Breast epithelium (tissue), 4 donors: Measurements from ENCODE around the gene NAT10. TPM values are rescaled to one million over a fixed set of nuclear protein-coding genes. Genes with fewer than 3 reads are reported as not detected.

Source experiments
- DNase-seq, 2 donors: peaks; one replicate each; pipeline ENCODE4 v3.0.0-alpha.2; 2019; ENCODE audit warnings: low spot score in 2 of 2
- H3K27ac ChIP-seq, 2 donors: fragments of 200-600 bp; sonication (generic) in 1 of 2; one replicate each; pipeline ENCODE4 v1.5.1; 2016 to 2019; ENCODE audit warnings: mild to moderate bottlenecking in 1 of 2
- H3K27me3 ChIP-seq, 2 donors: fragments of 200-600 bp; sonication (generic) in 1 of 2; one replicate each; pipeline versions ENCODE4 v1.5.1 to v1.6.0; 2017 to 2019; ENCODE audit warnings: control low read depth in 1 of 2, mild to moderate bottlenecking in 1 of 2
- H3K36me3 ChIP-seq: fragments of 200-600 bp; one replicate; pipeline ENCODE4 v1.5.1; 2019
- H3K4me1 ChIP-seq, 2 donors: fragments of 200-600 bp; sonication (generic); one replicate each; pipeline ENCODE4 v1.5.1; 2016 to 2019; ENCODE audit warnings: control low read depth in 1 of 2
- H3K4me3 ChIP-seq, 3 donors: fragments of 200-600 bp; sonication (generic); 1 replicate in 2 of 3; 2 replicates in 1 of 3; pipeline ENCODE4 v1.5.1; 2016 to 2019; ENCODE audit warnings: mild to moderate bottlenecking in 3 of 3, moderate library complexity in 2 of 3
- H3K9me3 ChIP-seq, 2 donors: fragments of 200-600 bp; sonication (generic) in 1 of 2; one replicate each; pipeline ENCODE4 v1.5.1; 2016 to 2019; ENCODE audit warnings: control low read depth in 1 of 2
- POLR2A ChIP-seq: fragments of 450-650 bp; IDR thresholded peaks from one replicate; pipeline ENCODE4 v1.6.1; 2016; ENCODE audit warnings: antibody characterized with exemption, mild to moderate bottlenecking, moderate library complexity
- POLR2AphosphoS5 ChIP-seq, 3 donors: sonication (generic); formaldehyde crosslinking; IDR thresholded peaks; one replicate each; pipeline ENCODE4 v1.6.1; 2017; ENCODE audit warnings: antibody characterized with exemption in 3 of 3
- intact Hi-C: fragments of 100-400 bp; cut with DNase I; formaldehyde crosslinking; loops from one replicate; pipeline ENCODE4 v1.15.1; 2023; ENCODE audit warnings: low total_unique reads
- total RNA-seq, 3 donors: library from RNA; depleted of rRNA; stranded (reverse); fragments of >200 nt; gene quantifications; one replicate each; pipeline ENCODE4 v1.1.0, GENCODE V29; 2016
- TF ChIP-seq, protein P1 (sequence below), 3 donors: fragments of 450-650 bp; IDR thresholded peaks; one replicate each; pipeline ENCODE4 v1.5.1; 2016 to 2017; ENCODE audit warnings: antibody characterized with exemption in 3 of 3, mild to moderate bottlenecking in 3 of 3, moderate library complexity in 3 of 3

NAT10 gene
- total RNA-seq, 3 donors from 2014 or later, result 22.6 to 41.0 (median 31.5) TPM

DNA sequence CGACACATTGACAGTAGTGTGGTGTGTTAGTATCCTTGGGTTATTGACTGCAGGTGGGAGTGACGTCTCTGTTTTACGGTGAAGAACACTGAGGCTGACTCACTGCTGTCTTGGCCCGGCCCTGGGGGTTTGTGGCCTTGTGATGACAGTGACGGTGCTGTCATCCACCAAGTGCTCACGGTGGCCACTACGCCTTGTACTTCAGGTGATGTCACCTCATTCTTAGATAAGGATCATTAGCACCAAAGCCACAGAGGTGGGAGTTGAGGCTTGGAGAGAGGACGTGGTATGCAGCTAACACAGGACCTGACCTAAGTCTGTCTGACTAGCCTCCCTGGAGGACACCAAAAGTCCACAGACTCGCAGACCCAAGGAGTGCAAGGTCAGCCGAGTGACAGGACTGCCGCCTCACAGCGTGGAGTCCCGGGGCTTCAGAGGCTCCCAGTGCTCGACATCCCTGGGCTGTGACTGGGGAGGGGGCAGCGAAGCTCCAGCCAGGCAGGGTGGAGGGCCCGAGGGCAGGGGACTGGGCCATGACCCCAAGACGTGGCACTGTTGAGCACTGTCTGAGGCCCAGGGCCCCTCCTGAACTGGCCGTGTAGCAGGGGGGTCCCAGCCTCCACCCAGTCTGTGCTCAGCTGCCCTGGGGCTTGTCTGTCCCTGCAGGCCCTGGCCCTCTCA is 56.5 kb downstream of the NAT10 start:
- intact Hi-C loops, result loop anchor here (10.0 kb wide), 1 partner anchor 323 kb away; no protein-coding TSS in a partner anchor
- TF ChIP-seq POLR2AphosphoS5 (IDR thresholded peaks at IDR 0.05), result no peak
- TF ChIP-seq, protein P1, sequence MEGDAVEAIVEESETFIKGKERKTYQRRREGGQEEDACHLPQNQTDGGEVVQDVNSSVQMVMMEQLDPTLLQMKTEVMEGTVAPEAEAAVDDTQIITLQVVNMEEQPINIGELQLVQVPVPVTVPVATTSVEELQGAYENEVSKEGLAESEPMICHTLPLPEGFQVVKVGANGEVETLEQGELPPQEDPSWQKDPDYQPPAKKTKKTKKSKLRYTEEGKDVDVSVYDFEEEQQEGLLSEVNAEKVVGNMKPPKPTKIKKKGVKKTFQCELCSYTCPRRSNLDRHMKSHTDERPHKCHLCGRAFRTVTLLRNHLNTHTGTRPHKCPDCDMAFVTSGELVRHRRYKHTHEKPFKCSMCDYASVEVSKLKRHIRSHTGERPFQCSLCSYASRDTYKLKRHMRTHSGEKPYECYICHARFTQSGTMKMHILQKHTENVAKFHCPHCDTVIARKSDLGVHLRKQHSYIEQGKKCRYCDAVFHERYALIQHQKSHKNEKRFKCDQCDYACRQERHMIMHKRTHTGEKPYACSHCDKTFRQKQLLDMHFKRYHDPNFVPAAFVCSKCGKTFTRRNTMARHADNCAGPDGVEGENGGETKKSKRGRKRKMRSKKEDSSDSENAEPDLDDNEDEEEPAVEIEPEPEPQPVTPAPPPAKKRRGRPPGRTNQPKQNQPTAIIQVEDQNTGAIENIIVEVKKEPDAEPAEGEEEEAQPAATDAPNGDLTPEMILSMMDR (IDR thresholded peaks at IDR 0.05), result no peak
- no peak for TF ChIP-seq POLR2A
- DNase-seq, result no peak
- Histone ChIP-seq H3K27ac (no peak overlapping the region), H3K36me3 (no peaks in the 10 kb centered on the region), H3K9me3 (no peaks in the 10 kb centered on the region), H3K4me3 (no peak overlapping the region), H3K4me1 (no peaks in the 10 kb centered on the region), H3K27me3 (no peaks in the 10 kb centered on the region)

DNA sequence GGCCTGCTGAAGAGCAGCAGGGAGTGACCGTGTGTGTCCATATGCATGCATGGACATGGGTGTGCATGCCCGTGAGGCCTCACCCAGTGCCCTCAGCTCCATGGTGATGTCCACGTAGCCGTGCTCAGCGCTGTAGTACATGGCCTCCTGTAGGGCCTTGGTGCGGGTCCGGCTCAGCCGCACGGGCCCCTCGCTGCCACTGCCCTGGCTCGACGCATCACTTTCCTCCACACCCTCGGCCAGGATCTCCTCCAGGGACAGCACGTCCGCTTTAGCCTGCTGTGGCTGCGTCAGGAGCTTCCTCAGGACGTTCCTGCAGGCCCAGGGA is 57.0 kb downstream of the NAT10 start:
- intact Hi-C loops, result loop anchor here (10.0 kb wide), 1 partner anchor 322 kb away; no protein-coding TSS in a partner anchor
- no peaks in the 10 kb centered on the region for H3K9me3 ChIP-seq
- no peak for TF ChIP-seq POLR2A
- no peak for TF ChIP-seq POLR2AphosphoS5 (IDR thresholded peaks at IDR 0.05)
- TF ChIP-seq, protein P1 (IDR thresholded peaks at IDR 0.05), result no peak
- H3K4me3 ChIP-seq, result no peak overlapping the region
- no peaks in the 10 kb centered on the region for H3K27me3 ChIP-seq
- DNase-seq, result no peak
- H3K36me3 ChIP-seq, result no peaks in the 10 kb centered on the region
- no peaks in the 10 kb centered on the region for H3K4me1 ChIP-seq
- no peak overlapping the region for H3K27ac ChIP-seq

DNA sequence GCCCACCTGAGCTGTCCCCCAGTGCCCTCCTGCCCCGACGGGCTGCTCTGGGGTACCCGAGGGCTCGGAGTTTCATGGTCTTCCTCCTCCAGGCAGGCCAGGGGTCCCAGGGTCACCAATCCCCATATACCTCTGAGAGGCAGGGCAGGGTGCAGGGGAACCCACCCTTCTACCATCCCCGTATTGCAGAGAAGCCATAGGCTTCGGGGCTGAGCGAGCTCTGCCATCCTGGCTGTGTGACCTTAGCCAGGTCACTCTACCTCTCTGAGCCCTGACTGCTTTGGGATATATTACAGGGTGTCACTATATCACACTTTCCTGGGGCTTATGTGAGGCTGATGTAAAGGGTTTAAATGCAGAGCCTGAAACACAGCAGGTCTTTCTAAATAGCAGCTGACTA is 57.4 kb downstream of the NAT10 start:
- H3K27me3 ChIP-seq, result no peaks in the 10 kb centered on the region
- H3K36me3 ChIP-seq, result no peaks in the 10 kb centered on the region
- no peaks in the 10 kb centered on the region for H3K4me1 ChIP-seq
- H3K9me3 ChIP-seq, result no peaks in the 10 kb centered on the region
- H3K4me3 ChIP-seq, result no peak overlapping the region
- intact Hi-C loops, result loop anchor here (10.0 kb wide), 1 partner anchor 322 kb away; no protein-coding TSS in a partner anchor
- TF ChIP-seq, protein P1 (IDR thresholded peaks at IDR 0.05), result no peak
- no peak for TF ChIP-seq POLR2AphosphoS5 (IDR thresholded peaks at IDR 0.05)
- no peak for TF ChIP-seq POLR2A
- H3K27ac ChIP-seq, result no peak overlapping the region
- no peak for DNase-seq

DNA sequence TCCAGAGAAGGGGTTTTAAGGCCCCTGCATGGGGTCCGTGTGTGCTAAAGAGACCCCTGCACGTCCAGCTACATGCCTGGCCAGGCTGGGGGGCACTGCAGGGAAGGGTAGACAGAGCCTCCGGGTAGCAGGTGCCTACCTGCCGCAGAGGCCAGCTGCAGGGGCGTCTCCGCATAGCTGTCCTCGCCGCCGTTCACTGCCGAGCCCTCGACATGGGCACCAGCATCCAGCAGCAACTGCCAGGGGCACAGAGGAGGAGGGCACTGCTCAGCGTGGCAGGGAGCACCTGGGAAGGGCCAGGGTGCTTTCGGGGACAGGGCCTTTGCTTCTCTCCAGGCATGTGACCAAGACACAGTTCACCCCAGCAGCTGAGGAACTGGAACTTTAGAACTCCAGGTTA is 59.7 kb downstream of the NAT10 start:
- H3K36me3 ChIP-seq, result no peaks in the 10 kb centered on the region
- no peaks in the 10 kb centered on the region for H3K4me1 ChIP-seq
- TF ChIP-seq POLR2A (no peak), POLR2AphosphoS5 (IDR thresholded peaks at IDR 0.05) (no peak)
- no peaks in the 10 kb centered on the region for H3K9me3 ChIP-seq
- H3K4me3 ChIP-seq, result no peak overlapping the region
- no peaks in the 10 kb centered on the region for H3K27me3 ChIP-seq
- H3K27ac ChIP-seq, result no peak overlapping the region
- intact Hi-C loops, result loop anchor here (5.0 to 10.0 kb wide), 2 partner anchors 320 to 1333 kb away; no protein-coding TSS in a partner anchor
- DNase-seq, result no peak

DNA sequence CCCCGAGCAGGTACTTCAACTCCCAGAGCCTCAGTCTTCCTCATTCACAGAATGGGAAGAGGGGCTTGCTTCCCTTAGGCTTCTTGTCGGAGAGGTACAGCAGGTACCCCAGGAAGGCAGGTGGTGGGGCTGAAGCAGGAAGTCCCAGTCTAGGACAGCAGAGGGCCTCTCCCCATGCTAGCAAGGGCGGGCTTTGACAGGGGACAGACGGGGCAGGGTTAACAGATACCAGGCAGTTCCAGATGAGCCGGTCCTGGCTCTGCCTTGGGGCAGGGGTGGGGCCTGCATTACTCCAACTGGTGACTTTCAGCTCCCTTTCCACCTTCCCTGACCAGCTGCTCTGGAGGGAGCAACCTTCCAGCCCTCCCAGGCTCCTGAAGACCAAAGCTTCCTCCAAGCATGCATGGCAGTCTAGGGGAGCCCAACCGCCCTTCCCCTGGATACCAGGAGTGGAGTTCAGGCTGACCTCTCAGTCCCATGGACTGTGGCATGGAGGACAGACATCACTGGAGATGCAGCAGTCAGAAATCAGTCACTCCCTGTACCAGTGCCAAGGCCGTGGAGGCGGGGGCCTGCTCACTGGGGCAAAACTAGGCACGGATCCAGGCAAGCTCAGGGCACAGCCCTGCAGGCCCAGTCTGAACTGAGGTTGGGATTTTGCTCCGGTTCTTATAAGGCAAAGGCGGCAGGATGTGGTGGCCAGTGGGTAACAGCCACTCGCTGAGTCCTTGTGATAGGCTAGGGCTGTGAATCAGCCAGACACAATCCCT is 60.5 kb downstream of the NAT10 start:
- no peaks in the 10 kb centered on the region for H3K36me3 ChIP-seq
- intact Hi-C loops, result loop anchor here (5.0 to 10.0 kb wide), 2 partner anchors 319 to 1334 kb away; no protein-coding TSS in a partner anchor

More for the DNA sequence above, 60.5 kb downstream of the NAT10 start:
- H3K4me3 ChIP-seq, result no peak overlapping the region
- no peak for DNase-seq
- H3K9me3 ChIP-seq, result no peaks in the 10 kb centered on the region
- no peaks in the 10 kb centered on the region for H3K27me3 ChIP-seq
- TF ChIP-seq POLR2AphosphoS5 (IDR thresholded peaks at IDR 0.05) (no peak), POLR2A (no peak)
- TF ChIP-seq, protein P1 (IDR thresholded peaks at IDR 0.05), result no peak
- H3K4me1 ChIP-seq, result no peaks in the 10 kb centered on the region
- no peak overlapping the region for H3K27ac ChIP-seq
